ENCODE data around the gene MAN1A2.

MAN1A2 gene

DNA sequence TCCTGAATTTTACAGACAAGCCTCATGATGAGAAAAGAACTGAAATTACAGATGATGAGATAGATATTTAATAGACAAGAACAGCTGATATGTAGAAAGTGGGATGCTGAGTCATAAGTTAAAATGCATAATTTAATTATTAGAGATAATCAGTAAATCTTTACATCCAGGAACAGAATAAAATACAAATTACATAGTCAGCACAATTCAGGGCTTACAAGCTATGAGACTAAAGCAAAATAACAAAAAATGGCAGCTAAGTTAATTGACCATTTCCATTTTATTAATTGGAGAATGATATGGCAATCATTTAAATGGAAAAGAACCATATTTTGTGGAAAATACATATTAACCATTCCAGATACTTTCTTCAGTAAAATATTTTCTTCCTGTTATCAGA lies 40.2 kb upstream of the MAN1A2 start:
- TF ChIP-seq, protein P1, sequence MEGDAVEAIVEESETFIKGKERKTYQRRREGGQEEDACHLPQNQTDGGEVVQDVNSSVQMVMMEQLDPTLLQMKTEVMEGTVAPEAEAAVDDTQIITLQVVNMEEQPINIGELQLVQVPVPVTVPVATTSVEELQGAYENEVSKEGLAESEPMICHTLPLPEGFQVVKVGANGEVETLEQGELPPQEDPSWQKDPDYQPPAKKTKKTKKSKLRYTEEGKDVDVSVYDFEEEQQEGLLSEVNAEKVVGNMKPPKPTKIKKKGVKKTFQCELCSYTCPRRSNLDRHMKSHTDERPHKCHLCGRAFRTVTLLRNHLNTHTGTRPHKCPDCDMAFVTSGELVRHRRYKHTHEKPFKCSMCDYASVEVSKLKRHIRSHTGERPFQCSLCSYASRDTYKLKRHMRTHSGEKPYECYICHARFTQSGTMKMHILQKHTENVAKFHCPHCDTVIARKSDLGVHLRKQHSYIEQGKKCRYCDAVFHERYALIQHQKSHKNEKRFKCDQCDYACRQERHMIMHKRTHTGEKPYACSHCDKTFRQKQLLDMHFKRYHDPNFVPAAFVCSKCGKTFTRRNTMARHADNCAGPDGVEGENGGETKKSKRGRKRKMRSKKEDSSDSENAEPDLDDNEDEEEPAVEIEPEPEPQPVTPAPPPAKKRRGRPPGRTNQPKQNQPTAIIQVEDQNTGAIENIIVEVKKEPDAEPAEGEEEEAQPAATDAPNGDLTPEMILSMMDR (IDR thresholded peaks at IDR 0.05), result no peak
- TF ChIP-seq ZFX (IDR thresholded peaks at IDR 0.05; ENCODE audit: borderline replicate concordance), result no peak
- H3K27ac ChIP-seq, result no peak overlapping the region

DNA sequence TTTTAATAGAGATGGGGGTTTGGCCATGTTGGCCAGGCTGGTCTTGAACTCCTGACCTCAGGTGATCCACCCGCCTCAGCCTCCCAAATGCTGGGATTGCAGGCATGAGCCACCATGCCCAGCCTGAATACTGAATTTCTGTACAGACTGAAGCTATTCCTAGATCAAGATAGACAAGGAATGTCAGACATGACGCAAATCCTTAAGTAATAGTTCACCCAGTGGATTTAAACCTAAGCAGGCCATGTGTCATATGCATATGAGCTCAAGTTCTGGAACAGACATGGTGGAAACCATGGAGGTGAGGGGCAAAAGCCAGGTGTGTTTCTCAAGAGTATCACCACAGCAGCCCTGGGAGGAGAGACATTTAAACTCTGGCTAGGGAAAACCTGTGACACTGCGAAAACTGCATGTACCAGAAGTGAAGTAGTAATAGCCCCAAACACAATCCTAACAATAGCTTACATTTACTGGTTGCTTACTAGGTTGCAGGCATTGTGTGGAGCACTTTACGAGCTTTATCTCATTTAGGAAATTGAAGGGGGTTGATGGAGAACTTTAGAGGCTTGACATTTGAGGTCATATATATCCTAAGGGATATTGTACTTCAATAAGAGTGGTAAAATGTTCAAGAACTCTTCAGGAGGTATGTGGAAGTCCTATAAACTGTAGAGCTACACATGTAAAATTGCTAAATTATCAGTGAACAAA lies 31.7 kb upstream of the MAN1A2 start:
- TF ChIP-seq, protein P1 (IDR thresholded peaks at IDR 0.05), result no peak
- no peak for TF ChIP-seq ZFX (IDR thresholded peaks at IDR 0.05; ENCODE audit: borderline replicate concordance)
- H3K27ac ChIP-seq, result no peak overlapping the region

DNA sequence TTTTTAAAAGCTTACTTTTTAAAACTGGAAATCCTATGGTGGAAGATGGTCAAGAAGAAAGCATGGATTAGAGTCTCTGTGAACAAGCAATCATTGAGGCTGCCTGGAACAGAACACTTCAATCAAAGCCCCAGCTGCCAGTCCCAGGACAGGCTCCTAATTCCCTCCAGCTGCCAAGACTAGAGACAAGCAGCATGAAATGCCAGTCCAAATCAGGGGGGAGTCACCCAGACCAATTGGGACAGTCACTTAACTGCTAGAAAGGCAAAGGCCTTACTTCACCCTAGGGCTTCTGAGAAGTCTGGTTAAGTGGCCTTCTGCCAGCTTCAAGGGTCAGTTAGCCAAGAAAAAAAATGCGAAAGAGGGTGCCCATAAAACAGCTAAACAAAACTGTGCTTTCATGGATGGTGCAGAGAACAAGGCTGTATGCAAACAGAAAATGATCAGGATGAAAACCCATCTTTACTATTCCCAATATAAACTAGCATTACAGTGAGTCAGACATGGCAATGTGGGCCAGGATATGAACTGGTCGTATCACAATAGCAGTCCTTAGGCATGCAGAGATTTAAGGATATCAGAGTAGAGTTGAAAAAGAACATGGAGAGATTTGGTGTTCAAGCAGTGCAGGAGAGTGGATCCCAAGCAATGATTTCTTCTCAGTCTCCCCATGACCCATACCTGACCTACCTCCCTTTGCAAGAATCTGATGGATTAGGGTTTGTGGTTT lies 31.0 kb upstream of the MAN1A2 start:
- TF ChIP-seq, protein P1 (IDR thresholded peaks at IDR 0.05), result no peak
- no peak for TF ChIP-seq ZFX (IDR thresholded peaks at IDR 0.05; ENCODE audit: borderline replicate concordance)
- no peak overlapping the region for H3K27ac ChIP-seq

DNA sequence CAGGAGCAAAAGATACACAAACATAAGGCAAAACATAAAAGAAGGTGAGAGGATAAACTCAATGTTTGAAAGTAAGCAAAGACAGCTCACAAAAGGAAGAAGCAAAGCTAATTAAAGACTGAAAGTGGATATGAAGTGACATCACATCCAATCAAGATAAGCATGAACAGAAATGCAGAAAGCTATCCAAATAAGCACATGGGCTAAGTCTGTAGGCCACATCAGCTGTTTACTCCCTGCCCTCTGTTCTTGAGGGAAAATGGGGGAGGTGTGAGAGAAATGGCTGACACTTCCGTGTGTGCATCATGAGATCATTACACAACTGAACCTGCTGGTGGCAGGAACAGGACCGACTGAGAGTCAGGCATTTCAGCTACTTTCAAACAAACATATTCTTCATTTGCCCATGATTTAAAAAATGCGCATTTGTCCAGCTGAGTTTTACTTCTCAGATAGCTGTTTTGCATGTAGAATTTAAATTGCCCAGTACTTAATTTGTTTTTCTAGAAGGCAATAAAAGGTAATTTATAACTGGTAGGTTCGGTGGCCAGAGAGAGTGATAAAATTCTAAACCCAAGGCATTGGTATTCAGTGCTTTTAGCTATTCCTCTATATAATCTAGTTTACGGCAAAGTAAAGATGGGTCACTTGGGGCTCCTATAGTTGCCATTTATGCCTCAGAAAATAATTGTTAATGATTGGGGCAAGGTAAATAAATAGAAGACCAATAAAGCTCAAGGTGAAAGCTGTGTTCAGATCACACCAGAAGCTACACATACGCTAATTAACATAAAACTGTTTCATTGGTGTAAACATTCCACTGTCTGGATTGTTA lies 27.2 kb upstream of the MAN1A2 start:
- peak overlapping the region; percentile 7; the same call in 1 of the 2 replicates for H3K27ac ChIP-seq
- no peak for TF ChIP-seq ZFX (IDR thresholded peaks at IDR 0.05; ENCODE audit: borderline replicate concordance)
- TF ChIP-seq, protein P1 (IDR thresholded peaks at IDR 0.05), result 0 out of 2 replicates have a peak, but pooled peaks have one; percentile 14

DNA sequence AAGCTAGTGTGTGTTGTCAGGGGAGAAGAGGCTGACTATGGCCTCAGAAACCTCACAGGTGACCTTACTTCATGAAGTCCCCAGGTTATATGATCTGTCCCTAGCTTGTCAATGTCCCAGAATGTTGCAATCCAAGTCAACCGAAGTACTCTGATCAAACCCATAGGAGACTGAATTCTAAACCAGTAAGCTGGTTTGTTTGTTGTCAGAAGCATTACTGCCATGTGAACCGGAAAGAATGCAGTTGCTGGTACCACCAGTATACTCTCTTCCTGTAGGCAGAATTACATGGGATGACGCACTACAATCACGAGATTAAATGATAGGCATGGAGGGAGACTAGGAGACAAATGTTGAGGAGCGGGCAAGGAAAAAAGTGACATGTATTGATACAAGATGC lies 26.1 kb upstream of the MAN1A2 start:
- TF ChIP-seq, protein P1 (IDR thresholded peaks at IDR 0.05), result no peak
- TF ChIP-seq ZFX (IDR thresholded peaks at IDR 0.05; ENCODE audit: borderline replicate concordance), result no peak
- no peak overlapping the region for H3K27ac ChIP-seq

DNA sequence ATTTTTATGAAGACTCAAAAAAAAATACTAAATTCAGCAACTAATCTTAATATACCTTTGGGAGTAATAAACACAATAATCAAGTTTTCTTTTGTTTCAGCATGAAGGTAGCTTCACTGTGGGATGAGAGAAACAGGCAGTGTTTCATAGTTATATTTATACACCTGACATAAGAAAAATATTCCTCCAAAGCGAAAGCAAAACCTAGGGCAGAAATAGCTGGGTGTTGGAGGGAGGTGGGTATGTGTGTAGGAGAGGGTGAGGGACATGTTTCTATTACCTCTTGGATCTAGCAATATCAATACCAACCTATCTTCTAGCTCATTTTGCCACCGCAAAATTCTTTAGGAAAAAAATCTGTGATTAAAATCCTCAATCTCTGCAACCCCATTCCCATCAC lies 24.9 kb upstream of the MAN1A2 start:
- TF ChIP-seq, protein P1 (IDR thresholded peaks at IDR 0.05), result no peak
- TF ChIP-seq ZFX (IDR thresholded peaks at IDR 0.05; ENCODE audit: borderline replicate concordance), result no peak

More for the DNA sequence above, 24.9 kb upstream of the MAN1A2 start:
- no peak overlapping the region for H3K27ac ChIP-seq
